GM12878 (cell line): ENCODE results near the gene ATXN2.

Experiments
- CHD4 ChIP-seq: fragments of 200-600 bp; sonication (generic); IDR thresholded peaks from 2 replicates; pipeline ENCODE4 v1.6.1; 2016; ENCODE audit warnings: mild to moderate bottlenecking
- GABPA ChIP-seq: IDR thresholded peaks from 2 replicates; pipeline ENCODE4 v1.6.1; 2014; ENCODE audit warnings: antibody characterized with exemption, low read depth, mild to moderate bottlenecking, inconsistent platforms
- POLR2A ChIP-seq: IDR thresholded peaks from 2 replicates; pipeline ENCODE4 v1.6.1; 2011; ENCODE audit warnings: low read depth, mild to moderate bottlenecking, low read length
- POLR2AphosphoS5 ChIP-seq: IDR thresholded peaks from 2 replicates; pipeline ENCODE4 v1.6.1; 2011; ENCODE audit warnings: mild to moderate bottlenecking, low read length, inconsistent platforms
- TAF1 ChIP-seq: IDR thresholded peaks from 2 replicates; pipeline ENCODE4 v1.6.1; 2011; ENCODE audit warnings: mild to moderate bottlenecking, low read depth, low read length, borderline replicate concordance
- TARDBP ChIP-seq: IDR thresholded peaks from 2 replicates; pipeline ENCODE4 v1.6.1; 2016; ENCODE audit warnings: borderline replicate concordance
- TCF7 ChIP-seq: IDR thresholded peaks from 2 replicates; pipeline ENCODE4 v1.6.1; 2014; ENCODE audit warnings: antibody characterized with exemption, borderline replicate concordance
- TF ChIP-seq, protein P1 (sequence below): IDR thresholded peaks from 2 replicates; pipeline ENCODE4 v1.6.1; 2012; ENCODE audit warnings: mild to moderate bottlenecking, low read depth, low read length
- TF ChIP-seq, protein P2 (sequence below), 3 experiments: IDR thresholded peaks in 2 of 3; conservative IDR thresholded peaks in 1 of 3; 2 replicates each; pipeline ENCODE4 v1.5.1; 2011; ENCODE audit warnings: low read depth in 3 of 3, low read length in 3 of 3, mild to moderate bottlenecking in 3 of 3, control low read depth in 2 of 3, moderate library complexity in 2 of 3, inconsistent platforms in 1 of 3, mixed read lengths in 1 of 3; ENCODE audit not compliant: control insufficient read depth in 2 of 3, insufficient read depth in 1 of 3; ENCODE audit errors: extremely low read depth in 1 of 3
- TF ChIP-seq, protein P3 (sequence below): fragments of 450-650 bp; IDR thresholded peaks from 2 replicates; pipeline ENCODE4 v1.6.1; 2017; ENCODE audit warnings: mild to moderate bottlenecking, moderate library complexity
- TF ChIP-seq, protein P4 (sequence below): IDR thresholded peaks from 2 replicates; pipeline ENCODE4 v1.6.1; 2012; ENCODE audit warnings: improper control_type of control experiment, low read depth, low read length; ENCODE audit not compliant: insufficient replicate concordance

DNA sequence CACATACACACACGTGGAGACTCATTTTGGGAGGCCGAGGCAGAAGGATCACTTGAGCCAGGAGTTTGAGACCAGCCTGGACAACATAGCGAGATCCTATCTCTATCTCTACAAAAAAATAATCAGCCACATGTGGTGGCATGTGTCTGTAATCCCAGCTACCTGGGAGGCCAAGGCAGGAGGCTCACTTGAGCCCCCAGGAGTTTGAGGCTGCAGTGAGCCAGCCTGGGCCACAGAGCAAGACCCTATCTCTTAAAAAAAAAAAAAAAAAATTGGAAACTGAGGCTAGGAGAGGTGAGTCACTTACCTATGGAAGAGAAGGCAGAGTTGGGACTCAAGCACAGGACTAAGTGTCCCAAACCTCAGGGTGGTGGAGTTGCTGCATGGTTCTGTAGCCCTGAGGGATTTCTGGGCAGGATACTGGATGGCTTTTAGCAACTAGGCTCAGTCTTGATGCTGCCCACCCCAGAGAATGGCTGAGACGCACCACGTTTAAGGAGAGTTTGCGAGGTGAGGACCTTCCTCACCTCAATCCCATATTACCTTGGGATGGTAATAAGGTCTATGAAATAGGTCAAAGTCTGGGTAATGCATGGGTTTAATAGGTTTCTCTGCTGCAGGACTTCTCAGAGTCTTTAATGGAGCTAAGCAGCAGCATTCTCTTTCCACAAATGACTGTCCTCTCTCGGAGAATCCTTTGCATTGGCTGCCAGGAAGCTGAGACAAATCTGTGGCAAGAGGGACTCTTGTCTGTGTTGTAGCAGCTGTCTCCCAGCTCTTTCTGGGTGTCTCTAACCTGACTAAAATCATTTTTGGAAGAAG lies 157.8 kb downstream of the ATXN2 start:
- TF ChIP-seq, protein P1, sequence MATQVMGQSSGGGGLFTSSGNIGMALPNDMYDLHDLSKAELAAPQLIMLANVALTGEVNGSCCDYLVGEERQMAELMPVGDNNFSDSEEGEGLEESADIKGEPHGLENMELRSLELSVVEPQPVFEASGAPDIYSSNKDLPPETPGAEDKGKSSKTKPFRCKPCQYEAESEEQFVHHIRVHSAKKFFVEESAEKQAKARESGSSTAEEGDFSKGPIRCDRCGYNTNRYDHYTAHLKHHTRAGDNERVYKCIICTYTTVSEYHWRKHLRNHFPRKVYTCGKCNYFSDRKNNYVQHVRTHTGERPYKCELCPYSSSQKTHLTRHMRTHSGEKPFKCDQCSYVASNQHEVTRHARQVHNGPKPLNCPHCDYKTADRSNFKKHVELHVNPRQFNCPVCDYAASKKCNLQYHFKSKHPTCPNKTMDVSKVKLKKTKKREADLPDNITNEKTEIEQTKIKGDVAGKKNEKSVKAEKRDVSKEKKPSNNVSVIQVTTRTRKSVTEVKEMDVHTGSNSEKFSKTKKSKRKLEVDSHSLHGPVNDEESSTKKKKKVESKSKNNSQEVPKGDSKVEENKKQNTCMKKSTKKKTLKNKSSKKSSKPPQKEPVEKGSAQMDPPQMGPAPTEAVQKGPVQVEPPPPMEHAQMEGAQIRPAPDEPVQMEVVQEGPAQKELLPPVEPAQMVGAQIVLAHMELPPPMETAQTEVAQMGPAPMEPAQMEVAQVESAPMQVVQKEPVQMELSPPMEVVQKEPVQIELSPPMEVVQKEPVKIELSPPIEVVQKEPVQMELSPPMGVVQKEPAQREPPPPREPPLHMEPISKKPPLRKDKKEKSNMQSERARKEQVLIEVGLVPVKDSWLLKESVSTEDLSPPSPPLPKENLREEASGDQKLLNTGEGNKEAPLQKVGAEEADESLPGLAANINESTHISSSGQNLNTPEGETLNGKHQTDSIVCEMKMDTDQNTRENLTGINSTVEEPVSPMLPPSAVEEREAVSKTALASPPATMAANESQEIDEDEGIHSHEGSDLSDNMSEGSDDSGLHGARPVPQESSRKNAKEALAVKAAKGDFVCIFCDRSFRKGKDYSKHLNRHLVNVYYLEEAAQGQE: no peak
- TF ChIP-seq TCF7: no peak
- TF ChIP-seq, protein P2, sequence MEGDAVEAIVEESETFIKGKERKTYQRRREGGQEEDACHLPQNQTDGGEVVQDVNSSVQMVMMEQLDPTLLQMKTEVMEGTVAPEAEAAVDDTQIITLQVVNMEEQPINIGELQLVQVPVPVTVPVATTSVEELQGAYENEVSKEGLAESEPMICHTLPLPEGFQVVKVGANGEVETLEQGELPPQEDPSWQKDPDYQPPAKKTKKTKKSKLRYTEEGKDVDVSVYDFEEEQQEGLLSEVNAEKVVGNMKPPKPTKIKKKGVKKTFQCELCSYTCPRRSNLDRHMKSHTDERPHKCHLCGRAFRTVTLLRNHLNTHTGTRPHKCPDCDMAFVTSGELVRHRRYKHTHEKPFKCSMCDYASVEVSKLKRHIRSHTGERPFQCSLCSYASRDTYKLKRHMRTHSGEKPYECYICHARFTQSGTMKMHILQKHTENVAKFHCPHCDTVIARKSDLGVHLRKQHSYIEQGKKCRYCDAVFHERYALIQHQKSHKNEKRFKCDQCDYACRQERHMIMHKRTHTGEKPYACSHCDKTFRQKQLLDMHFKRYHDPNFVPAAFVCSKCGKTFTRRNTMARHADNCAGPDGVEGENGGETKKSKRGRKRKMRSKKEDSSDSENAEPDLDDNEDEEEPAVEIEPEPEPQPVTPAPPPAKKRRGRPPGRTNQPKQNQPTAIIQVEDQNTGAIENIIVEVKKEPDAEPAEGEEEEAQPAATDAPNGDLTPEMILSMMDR (IDR thresholded peaks at IDR 0.05 in 2 of 3, conservative IDR thresholded peaks at IDR 0.05 in 1 of 3; ENCODE audit: control insufficient read depth in 2 of 3, extremely low read depth in 1 of 3, insufficient read depth in 1 of 3, low read depth in 3 of 3, low read length in 3 of 3): no peak
- TF ChIP-seq TAF1: no peak
- no peak for TF ChIP-seq GABPA
- TF ChIP-seq POLR2A: no peak
- no peak for TF ChIP-seq CHD4
- TF ChIP-seq, protein P3, sequence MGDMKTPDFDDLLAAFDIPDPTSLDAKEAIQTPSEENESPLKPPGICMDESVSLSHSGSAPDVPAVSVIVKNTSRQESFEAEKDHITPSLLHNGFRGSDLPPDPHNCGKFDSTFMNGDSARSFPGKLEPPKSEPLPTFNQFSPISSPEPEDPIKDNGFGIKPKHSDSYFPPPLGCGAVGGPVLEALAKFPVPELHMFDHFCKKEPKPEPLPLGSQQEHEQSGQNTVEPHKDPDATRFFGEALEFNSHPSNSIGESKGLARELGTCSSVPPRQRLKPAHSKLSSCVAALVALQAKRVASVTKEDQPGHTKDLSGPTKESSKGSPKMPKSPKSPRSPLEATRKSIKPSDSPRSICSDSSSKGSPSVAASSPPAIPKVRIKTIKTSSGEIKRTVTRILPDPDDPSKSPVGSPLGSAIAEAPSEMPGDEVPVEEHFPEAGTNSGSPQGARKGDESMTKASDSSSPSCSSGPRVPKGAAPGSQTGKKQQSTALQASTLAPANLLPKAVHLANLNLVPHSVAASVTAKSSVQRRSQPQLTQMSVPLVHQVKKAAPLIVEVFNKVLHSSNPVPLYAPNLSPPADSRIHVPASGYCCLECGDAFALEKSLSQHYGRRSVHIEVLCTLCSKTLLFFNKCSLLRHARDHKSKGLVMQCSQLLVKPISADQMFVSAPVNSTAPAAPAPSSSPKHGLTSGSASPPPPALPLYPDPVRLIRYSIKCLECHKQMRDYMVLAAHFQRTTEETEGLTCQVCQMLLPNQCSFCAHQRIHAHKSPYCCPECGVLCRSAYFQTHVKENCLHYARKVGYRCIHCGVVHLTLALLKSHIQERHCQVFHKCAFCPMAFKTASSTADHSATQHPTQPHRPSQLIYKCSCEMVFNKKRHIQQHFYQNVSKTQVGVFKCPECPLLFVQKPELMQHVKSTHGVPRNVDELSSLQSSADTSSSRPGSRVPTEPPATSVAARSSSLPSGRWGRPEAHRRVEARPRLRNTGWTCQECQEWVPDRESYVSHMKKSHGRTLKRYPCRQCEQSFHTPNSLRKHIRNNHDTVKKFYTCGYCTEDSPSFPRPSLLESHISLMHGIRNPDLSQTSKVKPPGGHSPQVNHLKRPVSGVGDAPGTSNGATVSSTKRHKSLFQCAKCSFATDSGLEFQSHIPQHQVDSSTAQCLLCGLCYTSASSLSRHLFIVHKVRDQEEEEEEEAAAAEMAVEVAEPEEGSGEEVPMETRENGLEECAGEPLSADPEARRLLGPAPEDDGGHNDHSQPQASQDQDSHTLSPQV: no peak
- TF ChIP-seq POLR2AphosphoS5: peak; percentile 53; the same call in 1 of the 2 replicates
- TF ChIP-seq, protein P4, sequence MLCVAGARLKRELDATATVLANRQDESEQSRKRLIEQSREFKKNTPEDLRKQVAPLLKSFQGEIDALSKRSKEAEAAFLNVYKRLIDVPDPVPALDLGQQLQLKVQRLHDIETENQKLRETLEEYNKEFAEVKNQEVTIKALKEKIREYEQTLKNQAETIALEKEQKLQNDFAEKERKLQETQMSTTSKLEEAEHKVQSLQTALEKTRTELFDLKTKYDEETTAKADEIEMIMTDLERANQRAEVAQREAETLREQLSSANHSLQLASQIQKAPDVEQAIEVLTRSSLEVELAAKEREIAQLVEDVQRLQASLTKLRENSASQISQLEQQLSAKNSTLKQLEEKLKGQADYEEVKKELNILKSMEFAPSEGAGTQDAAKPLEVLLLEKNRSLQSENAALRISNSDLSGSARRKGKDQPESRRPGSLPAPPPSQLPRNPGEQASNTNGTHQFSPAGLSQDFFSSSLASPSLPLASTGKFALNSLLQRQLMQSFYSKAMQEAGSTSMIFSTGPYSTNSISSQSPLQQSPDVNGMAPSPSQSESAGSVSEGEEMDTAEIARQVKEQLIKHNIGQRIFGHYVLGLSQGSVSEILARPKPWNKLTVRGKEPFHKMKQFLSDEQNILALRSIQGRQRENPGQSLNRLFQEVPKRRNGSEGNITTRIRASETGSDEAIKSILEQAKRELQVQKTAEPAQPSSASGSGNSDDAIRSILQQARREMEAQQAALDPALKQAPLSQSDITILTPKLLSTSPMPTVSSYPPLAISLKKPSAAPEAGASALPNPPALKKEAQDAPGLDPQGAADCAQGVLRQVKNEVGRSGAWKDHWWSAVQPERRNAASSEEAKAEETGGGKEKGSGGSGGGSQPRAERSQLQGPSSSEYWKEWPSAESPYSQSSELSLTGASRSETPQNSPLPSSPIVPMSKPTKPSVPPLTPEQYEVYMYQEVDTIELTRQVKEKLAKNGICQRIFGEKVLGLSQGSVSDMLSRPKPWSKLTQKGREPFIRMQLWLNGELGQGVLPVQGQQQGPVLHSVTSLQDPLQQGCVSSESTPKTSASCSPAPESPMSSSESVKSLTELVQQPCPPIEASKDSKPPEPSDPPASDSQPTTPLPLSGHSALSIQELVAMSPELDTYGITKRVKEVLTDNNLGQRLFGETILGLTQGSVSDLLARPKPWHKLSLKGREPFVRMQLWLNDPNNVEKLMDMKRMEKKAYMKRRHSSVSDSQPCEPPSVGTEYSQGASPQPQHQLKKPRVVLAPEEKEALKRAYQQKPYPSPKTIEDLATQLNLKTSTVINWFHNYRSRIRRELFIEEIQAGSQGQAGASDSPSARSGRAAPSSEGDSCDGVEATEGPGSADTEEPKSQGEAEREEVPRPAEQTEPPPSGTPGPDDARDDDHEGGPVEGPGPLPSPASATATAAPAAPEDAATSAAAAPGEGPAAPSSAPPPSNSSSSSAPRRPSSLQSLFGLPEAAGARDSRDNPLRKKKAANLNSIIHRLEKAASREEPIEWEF: no peak
- TF ChIP-seq TARDBP: no peak
